H1 (cell line): Measurements from ENCODE around the gene OSM. TPM values are rescaled to one million over a fixed set of nuclear protein-coding genes. Genes with fewer than 3 reads are reported as not detected.

Experiments
- CBX8 ChIP-seq: fragments of 300-800, 300-1000 bp; sonication (generic); IDR thresholded peaks from 2 replicates; pipeline ENCODE4 v1.7.1; 2016; ENCODE audit warnings: low read depth, low read length, borderline replicate concordance
- POLR2A ChIP-seq, 2 experiments: IDR thresholded peaks; 1 replicate in 1 of 2; 2 replicates in 1 of 2; pipeline ENCODE4 v1.6.1; 2011; ENCODE audit warnings: low read depth in 2 of 2, low read length in 2 of 2, mild to moderate bottlenecking in 2 of 2; ENCODE audit errors: control extremely low read depth in 1 of 2
- RAD21 ChIP-seq, 2 experiments: IDR thresholded peaks in 1 of 2; conservative IDR thresholded peaks in 1 of 2; 2 replicates each; pipeline ENCODE4 v1.6.1; 2011; ENCODE audit warnings: low read depth in 2 of 2, low read length in 2 of 2, improper control_type of control experiment in 1 of 2, inconsistent platforms in 1 of 2, mild to moderate bottlenecking in 1 of 2, moderate library complexity in 1 of 2
- SIRT6 ChIP-seq: IDR thresholded peaks from one replicate; pipeline ENCODE4 v1.7.1; 2012; ENCODE audit warnings: low read length, inconsistent platforms
- SUZ12 ChIP-seq: fragments of 200-600 bp; sonication (generic); IDR thresholded peaks from 2 replicates; pipeline ENCODE4 v1.6.1; 2012; ENCODE audit warnings: mild to moderate bottlenecking, inconsistent platforms, low read length, moderate library complexity, mixed read lengths
- TCF12 ChIP-seq: IDR thresholded peaks from 2 replicates; pipeline ENCODE4 v1.6.1; 2011; ENCODE audit warnings: low read depth, mild to moderate bottlenecking, low read length
- USF2 ChIP-seq: IDR thresholded peaks from 2 replicates; pipeline ENCODE4 v1.6.1; 2011; ENCODE audit warnings: low read length, improper control_type of control experiment
- polyA plus RNA-seq, 7 experiments: library from polyadenylated mRNA; depleted of rRNA in 3 of 7; stranded (reverse) in 5 of 7; unstranded in 2 of 7; fragments of >200 nt in 5 of 7; fragments of 200-250 nt in 2 of 7; gene quantifications; 1 replicate in 5 of 7; 2 replicates in 1 of 7; 4 replicates in 1 of 7; pipeline versions ENCODE4 v1.2.1 to v1.2.3, GENCODE V29; 2011 to 2013; ENCODE audit warnings: missing spikeins in 2 of 7, mixed read lengths in 2 of 7
- total RNA-seq: library from RNA; stranded (reverse); fragmentation: NEBNext Ultra II Directional; extraction: Animal tissue kit (Norgen Biotek cat#: 25700); gene quantifications from 2 replicates; pipeline ENCODE4 v1.2.1, GENCODE V29; 2021

Gene OSM
- total and polyA plus RNA-seq, 2 of the 8 experiments (the other 6 are each of a cell fraction or from before 2014, with no cell fraction given), result not detected

DNA sequence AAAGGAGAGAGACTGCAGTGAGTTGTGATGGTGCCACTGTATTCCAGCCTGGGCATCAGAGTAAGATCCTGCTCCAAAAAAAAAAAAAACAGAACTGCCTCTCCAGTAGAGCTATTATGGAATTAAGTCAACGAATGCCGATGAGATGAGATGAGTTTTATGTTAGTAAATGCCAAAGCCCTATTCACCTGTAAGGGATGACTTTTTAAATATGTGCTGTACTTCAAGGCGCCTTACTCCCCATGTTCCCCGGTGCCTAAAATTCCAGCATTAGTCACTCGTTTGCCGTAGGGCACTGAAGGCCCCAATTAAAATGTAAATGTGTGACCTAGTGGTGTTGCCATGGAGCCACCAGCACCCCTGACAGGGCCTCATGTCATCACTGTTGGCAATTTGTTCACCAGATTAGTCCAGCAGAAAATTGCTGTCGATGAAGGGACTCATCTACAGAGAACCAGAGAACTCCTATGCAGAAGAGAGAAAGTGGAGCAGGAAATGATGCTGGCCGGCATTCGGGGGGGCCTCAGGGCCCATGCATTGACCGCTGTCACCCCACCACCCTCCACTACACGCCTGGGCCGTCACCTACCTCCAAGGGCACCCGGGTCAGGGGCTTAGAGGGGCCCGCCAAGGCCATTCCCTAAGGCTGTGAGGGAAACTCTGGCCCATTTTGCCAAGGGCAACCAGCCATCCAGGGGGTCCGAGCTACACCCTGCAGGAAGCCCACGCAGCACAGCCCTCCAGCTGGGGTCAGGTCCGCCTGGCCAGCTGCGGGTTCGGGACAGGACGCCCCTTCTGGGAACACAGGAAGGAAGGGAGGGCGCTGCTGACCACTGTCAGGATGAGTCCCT, 37.9 kb downstream of the OSM start (continued):
- TF ChIP-seq RAD21 (IDR thresholded peaks at IDR 0.05 in 1 of 2, conservative IDR thresholded peaks at IDR 0.05 in 1 of 2; ENCODE audit: low read depth in 2 of 2, low read length in 2 of 2), result no peak
- TF ChIP-seq CBX8, result no peak
- TF ChIP-seq POLR2A (IDR thresholded peaks at IDR 0.05; ENCODE audit: control extremely low read depth in 1 of 2, low read depth in 2 of 2, low read length in 2 of 2), result no peak
- TF ChIP-seq USF2, result no peak
- TF ChIP-seq TCF12, result no peak
- no peak for TF ChIP-seq SIRT6
- no peak for TF ChIP-seq SUZ12
- TF ChIP-seq, all 59 proteins: peak for 0
